Measurements from ENCODE around the gene AOC2.
"Not testable (repeated sequence)": the region's sequence is repeated elsewhere in the genome, so short reads cannot be mapped to it uniquely, and the experiment has no call there.

The AOC2 gene

DNA sequence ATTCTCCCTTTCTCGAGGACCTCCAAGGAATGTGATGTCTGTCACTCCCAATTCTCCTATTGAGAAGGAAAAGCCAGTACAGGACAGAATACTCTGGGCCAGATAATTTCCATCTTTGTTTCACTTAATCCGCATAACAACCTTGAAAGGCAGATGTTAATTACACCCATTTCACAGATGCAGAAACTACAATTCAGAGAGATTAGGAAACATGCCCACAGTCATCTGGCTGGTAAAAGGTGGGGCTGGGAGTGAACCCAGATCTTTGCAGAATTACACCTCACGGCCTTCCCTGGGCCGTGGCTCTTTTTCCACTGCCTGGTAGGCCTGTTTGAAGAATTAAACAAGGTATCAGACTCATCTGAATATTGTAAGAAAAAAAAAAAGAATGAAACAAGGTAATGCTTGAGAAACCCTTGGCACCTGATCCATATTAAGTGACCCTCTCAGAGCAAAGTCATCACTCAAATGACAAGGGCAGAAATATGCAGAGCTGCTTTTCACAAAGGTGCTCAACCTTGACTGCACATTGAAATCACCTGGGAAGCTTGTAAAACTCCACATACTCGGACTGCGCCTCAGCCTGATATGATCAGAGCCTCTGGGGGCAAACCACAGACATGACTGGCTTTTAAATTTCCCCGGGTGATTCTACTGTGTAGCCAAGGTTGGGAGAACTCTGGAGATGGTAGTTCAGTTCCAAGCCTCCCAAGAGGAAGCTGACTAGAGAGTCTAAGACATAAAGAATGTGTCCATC lies 39.6 kb downstream of the AOC2 start:
- no peak for DNase-seq (ENCODE audit: low spot score)

DNA sequence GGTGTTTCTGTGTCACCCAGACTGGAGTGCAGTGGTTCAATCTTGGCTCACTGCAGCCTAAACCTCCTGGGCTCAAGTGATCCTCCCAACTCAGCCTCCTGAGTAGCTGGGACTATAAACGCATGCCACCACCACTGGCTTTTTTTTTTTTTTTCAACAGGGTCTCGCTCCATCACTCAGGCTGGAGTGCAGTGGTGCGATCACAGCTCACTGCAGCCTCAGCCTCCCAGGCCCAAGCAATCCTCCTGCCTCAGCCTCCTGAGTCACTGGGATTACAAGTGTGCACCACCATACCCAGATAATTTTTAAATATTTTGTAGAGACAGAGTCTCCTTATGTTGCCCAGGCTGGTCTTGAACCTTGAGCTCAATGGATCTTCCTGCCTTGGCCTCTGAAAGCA lies 41.4 kb downstream of the AOC2 start:
- not testable (repeated sequence) for DNase-seq (ENCODE audit: low spot score)

DNA sequence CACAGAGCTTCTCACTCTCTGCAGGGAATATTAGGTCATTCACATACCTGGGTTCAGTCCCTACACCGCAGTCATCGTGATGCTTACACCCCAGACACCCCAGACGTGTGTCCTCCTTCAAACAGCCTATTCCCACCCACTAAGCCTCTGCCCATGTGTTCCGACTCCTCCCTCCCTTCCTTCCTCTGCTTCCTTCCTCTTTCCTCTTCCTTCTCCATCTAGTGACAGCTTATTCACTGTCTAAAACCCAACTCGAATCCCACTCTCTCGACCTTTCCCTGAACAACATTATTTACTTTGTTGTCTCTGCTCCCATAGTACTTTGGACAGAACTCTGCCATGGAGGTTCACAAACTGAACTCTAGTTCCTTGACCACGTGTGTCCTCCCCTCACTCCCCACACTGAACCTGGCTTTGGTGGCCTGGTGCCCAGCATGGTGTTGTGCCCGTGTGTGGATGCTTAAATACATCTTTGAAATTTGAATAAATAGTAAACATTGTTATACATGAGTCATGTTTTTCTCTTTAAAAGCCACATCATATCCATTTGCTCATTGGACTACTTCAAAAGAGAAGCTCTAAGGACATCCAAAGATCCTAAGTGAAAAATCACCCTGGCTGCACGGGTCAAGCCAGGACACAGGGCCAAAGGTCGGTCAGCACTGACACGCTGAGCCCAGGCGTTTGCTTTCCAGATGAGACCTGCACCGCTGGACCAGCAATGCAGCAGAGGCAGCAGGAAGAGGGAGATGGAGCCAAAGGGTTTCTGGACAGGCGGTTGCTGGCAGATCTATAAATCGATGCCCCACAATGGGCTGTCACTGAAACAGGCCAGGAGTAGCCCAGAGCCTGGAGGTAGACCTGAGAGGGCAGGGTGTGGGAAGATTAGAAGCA lies 42.1 kb downstream of the AOC2 start:
- DNase-seq (ENCODE audit: low spot score) = no peak

DNA sequence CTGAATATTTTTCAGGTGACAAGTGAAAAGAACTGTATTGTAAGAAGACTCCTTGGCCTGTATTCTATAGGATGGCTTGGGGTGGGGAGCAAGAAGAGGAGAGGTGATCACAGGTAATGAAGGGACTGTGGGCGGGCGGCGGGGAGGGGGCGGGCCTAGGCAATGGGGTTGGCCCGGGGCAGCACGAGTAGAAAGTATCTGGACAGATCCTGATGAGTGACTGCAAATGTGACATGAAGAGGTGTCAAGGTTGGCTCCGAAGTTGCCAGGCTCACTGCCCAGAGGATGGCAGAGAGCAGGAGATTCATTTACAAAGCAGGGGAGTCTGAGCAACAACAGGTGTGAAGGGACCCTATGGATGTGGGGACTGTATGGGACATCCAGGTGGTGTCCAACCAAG lies 45.4 kb downstream of the AOC2 start:
- DNase-seq (ENCODE audit: low spot score) = no peak

DNA sequence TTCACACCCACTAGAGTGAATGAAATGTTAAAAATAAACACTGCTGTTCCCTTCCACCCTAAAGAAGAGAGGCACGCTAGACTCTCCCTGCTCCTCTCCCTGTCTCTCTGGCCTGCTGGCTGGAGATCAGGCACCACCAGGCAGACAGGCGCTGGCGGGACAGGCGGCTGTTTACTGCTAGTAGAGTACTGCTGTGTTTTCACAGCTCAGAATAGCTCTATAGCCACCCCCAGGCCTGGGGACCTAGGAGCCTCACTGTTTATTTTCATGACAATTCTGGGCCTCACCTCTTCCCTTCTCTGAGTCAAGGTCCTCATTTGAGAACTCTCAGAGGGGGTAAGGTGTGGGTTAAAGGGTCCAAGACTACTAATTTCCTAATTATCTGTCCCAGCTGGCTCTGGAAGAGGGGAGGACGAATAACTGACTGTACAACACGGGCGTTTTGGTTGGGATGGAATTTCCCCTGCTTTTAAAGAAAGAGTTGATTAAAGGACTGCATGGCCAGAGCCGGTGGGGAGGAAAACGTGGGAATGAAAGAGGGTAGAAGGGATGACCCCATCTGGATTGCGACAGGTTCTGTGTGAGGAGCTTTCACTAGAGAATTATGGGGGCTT lies 47.3 kb downstream of the AOC2 start:
- no peak for DNase-seq (ENCODE audit: low spot score)

DNA sequence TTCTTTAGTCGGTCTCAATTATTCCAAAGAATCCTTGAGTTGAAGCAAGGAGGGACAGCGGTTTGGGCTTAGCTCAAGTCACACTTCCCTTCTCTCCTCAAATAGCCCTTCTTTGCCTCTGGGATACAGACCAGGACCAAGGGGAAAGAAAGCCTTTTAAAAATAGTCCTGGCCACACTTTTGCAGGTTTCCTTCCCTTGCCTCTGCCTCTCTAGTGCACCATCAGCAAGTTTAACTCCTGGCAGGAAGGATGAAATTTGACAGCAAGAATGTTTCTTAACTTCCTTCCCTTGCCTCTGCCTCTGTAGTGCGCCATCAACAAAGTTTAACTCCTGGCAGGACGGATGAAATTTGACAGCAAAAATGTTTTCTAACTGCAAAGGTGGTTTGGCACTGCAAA lies 49.0 kb downstream of the AOC2 start:
- DNase-seq (ENCODE audit: low spot score) = no peak

DNA sequence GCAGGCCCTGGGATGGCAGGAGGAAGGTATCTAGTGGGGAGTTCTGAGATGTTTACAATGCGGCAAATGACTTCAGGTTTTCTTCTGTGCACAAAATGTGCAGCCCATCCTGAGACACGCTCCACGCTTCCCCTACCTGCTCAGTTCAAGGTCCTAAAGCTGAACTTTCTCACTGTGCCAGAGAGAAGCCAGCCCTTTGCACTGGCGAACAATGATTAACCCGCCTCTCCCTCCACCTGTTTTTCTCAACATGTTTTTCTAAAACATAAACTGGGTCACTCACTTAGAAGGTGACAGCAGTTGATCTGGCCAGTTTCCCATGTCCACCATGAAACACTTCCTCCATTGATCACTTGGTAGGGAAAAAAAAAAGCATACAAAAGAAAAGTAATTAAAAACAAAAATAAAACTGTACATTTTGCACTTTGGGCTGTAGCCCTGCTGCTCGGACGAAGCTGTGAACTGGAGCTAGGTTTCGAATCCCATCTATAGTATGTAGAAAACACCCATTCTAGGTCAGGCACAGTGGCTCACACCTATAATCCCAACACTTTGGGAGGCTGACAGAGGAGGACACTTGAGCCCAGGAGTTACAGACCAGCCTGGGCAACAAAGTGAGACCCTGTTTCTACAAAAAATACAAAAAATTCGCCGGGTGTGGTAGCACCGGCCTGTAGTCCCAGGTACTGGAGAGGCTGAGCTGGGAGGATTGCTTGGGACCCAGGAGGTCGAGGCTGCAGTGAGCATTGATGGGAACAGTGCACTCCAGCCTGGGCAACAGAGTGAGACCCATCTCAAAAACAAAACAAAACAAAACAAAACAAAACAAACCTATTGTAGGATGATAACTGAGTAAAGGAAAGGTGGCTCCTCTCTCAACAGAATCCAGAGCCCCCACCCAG lies 50.2 kb downstream of the AOC2 start:
- DNase-seq (ENCODE audit: low spot score) = no peak

DNA sequence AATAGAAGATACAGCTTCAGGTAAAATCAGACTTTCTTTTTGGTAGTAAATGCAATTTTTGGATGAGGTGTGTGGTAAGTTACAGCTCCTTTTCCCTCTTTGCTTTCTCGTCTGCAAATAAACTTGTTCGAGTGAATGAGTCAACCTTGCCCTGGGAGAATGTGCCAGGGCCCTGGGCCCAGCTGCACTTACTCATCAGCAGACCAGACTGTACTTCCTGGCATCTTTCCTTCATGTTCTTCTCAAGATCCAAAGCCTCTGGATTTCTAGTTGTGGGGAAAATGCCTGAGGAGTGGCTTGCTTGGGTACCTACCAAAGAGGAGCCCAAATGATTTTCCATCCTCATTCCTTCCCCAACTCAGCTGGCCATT lies 50.8 kb downstream of the AOC2 start:
- DNase-seq (ENCODE audit: low spot score) = no peak

DNA sequence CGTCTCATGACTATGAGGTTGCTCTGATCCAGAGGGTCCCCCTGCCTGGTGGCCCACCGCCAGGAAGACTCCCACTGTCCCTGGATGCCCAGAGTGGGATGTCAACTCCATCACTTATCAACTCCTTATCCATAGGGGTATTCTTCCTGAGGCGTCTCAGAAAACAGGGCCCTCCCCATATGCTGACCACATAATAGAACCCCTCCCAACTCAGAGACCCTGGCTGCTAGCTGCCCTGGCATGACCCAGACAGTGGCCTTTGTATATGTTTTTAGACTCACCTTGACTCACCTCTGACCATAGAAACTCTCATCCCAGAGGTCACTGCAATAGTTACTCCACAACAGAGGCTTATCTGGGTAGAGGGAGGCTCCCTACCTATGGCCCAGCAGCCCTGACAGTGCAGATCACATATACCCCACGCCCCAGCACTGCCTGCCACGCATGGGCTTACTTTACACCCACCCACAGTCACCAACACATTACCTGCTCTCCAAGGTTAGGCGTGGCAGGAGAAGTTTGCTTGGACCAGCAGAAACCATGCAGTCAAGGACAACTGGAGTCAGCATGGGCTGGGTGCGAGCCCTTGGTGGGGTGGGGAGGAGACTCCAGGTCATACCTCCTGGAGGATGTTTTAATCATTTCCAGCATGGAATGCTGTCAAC lies 53.9 kb downstream of the AOC2 start:
- DNase-seq (ENCODE audit: low spot score) = no peak

DNA sequence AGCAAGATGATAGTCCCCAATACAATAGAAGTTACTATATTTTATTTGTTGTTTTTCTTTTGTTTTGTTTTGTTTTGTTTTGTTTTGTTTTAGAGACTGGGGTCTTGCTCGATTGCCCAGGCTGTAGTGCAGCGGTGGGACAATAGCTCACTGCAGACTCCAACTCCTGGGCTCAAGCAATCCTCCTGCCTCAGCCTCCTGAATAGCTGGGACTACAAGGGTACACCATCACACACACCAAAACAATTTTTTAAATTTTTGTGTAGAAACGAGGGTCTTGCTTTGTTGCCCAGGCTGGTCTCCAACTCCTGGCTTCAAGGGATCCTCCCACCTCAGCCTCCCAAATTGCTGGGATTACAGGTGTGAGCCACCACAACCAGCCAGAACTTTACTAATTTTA lies 55.6 kb downstream of the AOC2 start:
- not testable (repeated sequence) for DNase-seq (ENCODE audit: low spot score)
